ENCODE data around the gene NOTCH2.

DNA sequence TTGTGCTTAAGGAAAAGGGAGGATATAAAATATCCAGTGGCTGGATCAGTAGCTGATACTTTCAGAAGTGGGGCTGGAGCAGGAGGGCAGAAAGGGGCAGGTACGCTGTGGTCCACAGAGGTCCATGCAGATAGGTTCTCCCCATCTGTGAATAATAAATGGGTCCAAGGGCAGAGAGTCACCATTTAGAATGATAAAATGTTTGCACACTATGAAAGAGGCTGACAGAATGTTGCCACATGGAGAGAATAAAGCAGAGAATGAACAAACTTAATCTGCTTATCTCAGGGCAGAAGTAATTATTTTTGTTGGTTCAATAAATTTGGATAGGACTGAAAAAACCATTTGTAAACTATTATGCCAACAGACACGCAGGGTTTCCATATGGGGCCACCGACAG lies 156.5 kb downstream of the NOTCH2 start:
- TF ChIP-seq POLR2AphosphoS5 (IDR thresholded peaks at IDR 0.05) = no peak
- no peak for TF ChIP-seq CTCF (IDR thresholded peaks at IDR 0.05)
